Fibroblast of lung (primary cell): ENCODE results near the gene IL27RA.

Experiments used
- CTCF ChIP-seq, 2 donors: IDR thresholded peaks in 1 of 2; conservative IDR thresholded peaks in 1 of 2; 1 replicate in 1 of 2; 2 replicates in 1 of 2; pipeline ENCODE4 v1.5.1; 2011 to 2012; ENCODE audit warnings: low read length in 2 of 2, control low read depth in 1 of 2, inconsistent platforms in 1 of 2, low read depth in 1 of 2, mild to moderate bottlenecking in 1 of 2
- EZH2 ChIP-seq: IDR thresholded peaks from 2 replicates; pipeline ENCODE4 v1.5.1; 2012; ENCODE audit warnings: low read length, control low read depth, mild to moderate bottlenecking; ENCODE audit errors: missing control alignments

GRCh38 chr19:14080887-14081796 is 49.6 kb downstream of the IL27RA start:
- TF ChIP-seq CTCF (conservative IDR thresholded peaks at IDR 0.05 in 1 of 2, IDR thresholded peaks at IDR 0.05 in 1 of 2; ENCODE audit: low read depth in 1 of 2, low read length in 2 of 2): no peak
- no peak for TF ChIP-seq EZH2
